Hair follicle dermal papilla cell (primary cell): ENCODE measurements around the gene POP4. TPM values are rescaled to one million over a fixed set of nuclear protein-coding genes. Genes with fewer than 3 reads are reported as not detected.

Source experiments
- total RNA-seq: library from RNA; depleted of rRNA; stranded (reverse); fragments of >200 nt; gene quantifications from 2 replicates; pipeline ENCODE4 v1.2.3, GENCODE V29; 2012

The POP4 gene, protein sequence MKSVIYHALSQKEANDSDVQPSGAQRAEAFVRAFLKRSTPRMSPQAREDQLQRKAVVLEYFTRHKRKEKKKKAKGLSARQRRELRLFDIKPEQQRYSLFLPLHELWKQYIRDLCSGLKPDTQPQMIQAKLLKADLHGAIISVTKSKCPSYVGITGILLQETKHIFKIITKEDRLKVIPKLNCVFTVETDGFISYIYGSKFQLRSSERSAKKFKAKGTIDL
- 48.3 and 51.3 TPM in 2 replicates for total RNA-seq

DNA sequence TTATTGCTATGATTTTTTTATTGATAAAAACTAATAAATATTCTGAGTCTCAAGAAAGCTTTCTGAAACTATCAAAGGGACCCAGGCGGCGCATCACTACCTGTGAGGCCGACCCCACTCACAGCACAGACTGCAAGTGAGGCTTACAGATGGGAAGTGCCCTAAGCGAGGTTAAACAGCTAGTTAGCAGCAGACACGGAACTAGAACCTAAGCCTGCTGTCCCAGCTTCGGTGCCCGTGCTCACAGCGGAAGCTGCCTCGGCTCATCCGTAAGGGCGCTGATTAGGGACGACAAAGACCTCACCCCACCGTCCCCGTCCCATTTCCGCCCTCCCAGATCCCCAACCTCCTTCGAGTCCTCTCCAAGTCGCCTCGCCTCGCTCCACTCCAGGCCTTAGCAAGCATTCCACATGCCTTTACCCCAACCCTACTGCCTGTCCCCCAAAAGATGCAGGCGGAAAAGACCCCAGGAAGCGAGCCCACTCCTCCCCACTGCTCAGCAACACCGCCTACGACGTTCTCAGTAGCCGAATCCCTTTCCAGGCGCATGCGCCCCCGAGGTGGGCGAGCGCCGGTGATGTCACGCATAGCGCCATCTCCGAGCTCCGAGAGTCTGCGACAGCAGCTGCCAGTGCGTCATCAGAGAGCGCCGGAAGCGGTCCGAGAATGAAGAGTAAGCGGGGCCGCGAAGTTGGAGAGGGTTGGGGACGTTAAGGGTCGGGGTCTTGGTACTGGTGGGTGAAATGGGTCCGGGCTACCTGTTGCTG lies at the start of gene POP4:
Gene POP4 (plus strand): TSS at position 631 of the 767 bp plus-strand sequence. CDS start 36 bp downstream, at position 667.

DNA sequence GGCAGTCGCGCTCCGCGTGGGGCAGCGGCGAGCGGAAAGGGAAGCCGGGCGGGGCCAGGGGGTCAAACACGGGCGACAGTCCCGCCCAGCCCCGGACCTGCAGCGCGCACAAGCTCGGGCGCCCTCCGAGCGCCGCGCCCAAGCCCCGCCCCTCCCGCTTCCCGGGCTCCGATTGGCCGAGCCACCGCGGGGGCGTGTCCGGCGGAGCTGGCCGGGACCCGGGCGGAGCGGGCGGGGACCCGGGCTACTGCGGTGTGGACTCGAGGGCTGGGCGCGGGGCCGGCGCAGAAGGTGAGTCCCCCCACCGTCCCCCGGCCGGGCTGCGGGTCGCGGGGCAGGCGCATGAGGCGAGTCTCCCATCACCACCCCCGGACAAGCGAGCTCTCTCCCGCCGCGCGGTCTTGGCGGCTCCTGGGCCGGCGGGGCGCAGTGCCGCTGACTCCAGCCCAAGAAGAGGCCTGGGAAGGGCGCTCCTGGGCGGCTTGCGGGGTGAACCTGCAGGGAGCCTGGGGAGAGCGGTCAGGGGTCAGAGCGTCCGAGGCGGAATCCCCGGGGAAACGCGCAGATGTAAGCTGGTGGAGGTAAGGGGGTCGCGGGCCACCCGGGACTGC lies 59.2 kb downstream of the POP4 start, which contains the start of gene PLEKHF1:
Gene PLEKHF1 (plus strand): TSS at position 247 of the 611 bp plus-strand sequence. CDS start 8,379 bp downstream, outside the sequence.

Other genes with a start within 250 kb of the POP4 start
- gene VSTM2B, start 80.3 kb upstream of the POP4 start, total RNA-seq: not detected in 2 replicates
- gene PLEKHF1, start 59.2 kb downstream of the POP4 start, total RNA-seq: 27.3 and 27.6 TPM in 2 replicates
- gene C19orf12, start 109.0 kb downstream of the POP4 start, total RNA-seq: 49.8 and 54.5 TPM in 2 replicates
- 4.6 and 4.7 TPM in 2 replicates for gene CCNE1, start 205.7 kb downstream of the POP4 start, total RNA-seq